GM19372 (cell line): ENCODE results near the gene SPDYE5.

Source experiments
- ATAC-seq: cut with Tn5 transposase; IDR thresholded peaks from one replicate; pipeline ENCODE4 v1.9.1; 2021; ENCODE audit warnings: mild to moderate bottlenecking, low read depth, moderate library complexity; ENCODE audit not compliant: unreplicated experiment

SPDYE5 gene

GRCh38 chr7:75536491-75536890, 44.4 kb downstream of the SPDYE5 start:
- ATAC-seq: no peak

GRCh38 chr7:75536940-75537538, 44.9 kb downstream of the SPDYE5 start:
- ATAC-seq: no peak

- no peak for ATAC-seq
Measured at GRCh38 chr7:75537731-75538130, 45.6 kb downstream of the SPDYE5 start.

- ATAC-seq: no peak
Measured at GRCh38 chr7:75546237-75547015, 54.3 kb downstream of the SPDYE5 start.
